ENCODE data around the gene HPS5.

HPS5 gene

GRCh38 chr11:18309691-18310090 is 12.2 kb downstream of the HPS5 start:
- ChIA-PET POLR2A (interaction anchor here (7.3 kb wide), 1 partner anchor 86 kb away, joined by 51 read pairs; the partner anchor contains the start of gene LDHA), CTCF (no interaction called here)
- H3K4me3 ChIP-seq (ENCODE audit: low read depth, low read length): no peak overlapping the region
- TF ChIP-seq CTCF (IDR thresholded peaks at IDR 0.05; ENCODE audit: insufficient read depth, low read length, missing control alignments): no peak
- no peak for DNase-seq (ENCODE audit: low read depth, low spot score)

GRCh38 chr11:18308242-18308641 is 13.7 kb downstream of the HPS5 start:
- CTCF ChIA-PET: interaction anchor here (1.6 kb wide), 1 partner anchor 65 kb away, joined by 7 read pairs; no protein-coding TSS in a partner anchor

GRCh38 chr11:18307461-18308139 is 14.3 kb downstream of the HPS5 start:
- no peak for DNase-seq (ENCODE audit: low read depth, low spot score)
- no peak overlapping the region for H3K4me3 ChIP-seq (ENCODE audit: low read depth, low read length)
- ChIA-PET CTCF (interaction anchor here (1.6 kb wide), 1 partner anchor 64 kb away, joined by 7 read pairs; no protein-coding TSS in a partner anchor), POLR2A (interaction anchor here (0.9 kb wide), 1 partner anchor 87 kb away, joined by 3 read pairs; the partner anchor contains the start of gene LDHA)
- TF ChIP-seq CTCF (IDR thresholded peaks at IDR 0.05; ENCODE audit: insufficient read depth, low read length, missing control alignments): no peak

More at GRCh38 chr11:18308242-18308641, 13.7 kb downstream of the HPS5 start:
- POLR2A ChIA-PET: no interaction called here
- no peak overlapping the region for H3K4me3 ChIP-seq (ENCODE audit: low read depth, low read length)
- no peak for TF ChIP-seq CTCF (IDR thresholded peaks at IDR 0.05; ENCODE audit: insufficient read depth, low read length, missing control alignments)
- no peak for DNase-seq (ENCODE audit: low read depth, low spot score)

GRCh38 chr11:18304745-18305144 is 17.2 kb downstream of the HPS5 start:
- no peak for TF ChIP-seq CTCF (IDR thresholded peaks at IDR 0.05; ENCODE audit: insufficient read depth, low read length, missing control alignments)
- ChIA-PET CTCF (interaction anchor here (1.5 kb wide), 1 partner anchor 9 kb away, joined by 4 read pairs; no protein-coding TSS in a partner anchor), POLR2A (interaction anchor here (0.9 kb wide), 1 partner anchor 91 kb away, joined by 3 read pairs; no protein-coding TSS in a partner anchor)
- no peak for DNase-seq (ENCODE audit: low read depth, low spot score)
- no peak overlapping the region for H3K4me3 ChIP-seq (ENCODE audit: low read depth, low read length)

- no peak for TF ChIP-seq CTCF (IDR thresholded peaks at IDR 0.05; ENCODE audit: insufficient read depth, low read length, missing control alignments)
- DNase-seq (ENCODE audit: low read depth, low spot score): no peak
- CTCF ChIA-PET: no interaction called here
- H3K4me3 ChIP-seq (ENCODE audit: low read depth, low read length): no peak overlapping the region
- POLR2A ChIA-PET: interaction anchor here (0.8 kb wide), 1 partner anchor 97 kb away, joined by 3 read pairs; no protein-coding TSS in a partner anchor
Measured at GRCh38 chr11:18299721-18300120, 22.2 kb downstream of the HPS5 start.

GRCh38 chr11:18295316-18295715 is 26.6 kb downstream of the HPS5 start:
- ChIA-PET POLR2A (interaction anchor here (0.7 kb wide), 1 partner anchor 189 kb away, joined by 3 read pairs; the partner anchor contains the start of gene SAAL1), CTCF (interaction anchor here (1.0 kb wide), 1 partner anchor 10 kb away, joined by 4 read pairs; no protein-coding TSS in a partner anchor)
- no peak overlapping the region for H3K4me3 ChIP-seq (ENCODE audit: low read depth, low read length)
- TF ChIP-seq CTCF (IDR thresholded peaks at IDR 0.05; ENCODE audit: insufficient read depth, low read length, missing control alignments): no peak
- DNase-seq (ENCODE audit: low read depth, low spot score): no peak

All from AG04449 (cell line).